22Rv1 (cell line): ENCODE measurements around the gene TMEM150C.

ENCODE experiments used
- H3K27ac ChIP-seq: fragments of 450-650 bp; 2 replicates; pipeline ENCODE4 v1.5.1; 2017
- ZFX ChIP-seq: fragments of 450-650 bp; IDR thresholded peaks from 2 replicates; pipeline ENCODE4 v1.6.1; 2017; ENCODE audit warnings: antibody characterized with exemption, borderline replicate concordance
- TF ChIP-seq, protein P1 (sequence below): fragments of 450-650 bp; IDR thresholded peaks from 2 replicates; pipeline ENCODE4 v1.5.1; 2017; ENCODE audit warnings: mild to moderate bottlenecking

TMEM150C gene

DNA sequence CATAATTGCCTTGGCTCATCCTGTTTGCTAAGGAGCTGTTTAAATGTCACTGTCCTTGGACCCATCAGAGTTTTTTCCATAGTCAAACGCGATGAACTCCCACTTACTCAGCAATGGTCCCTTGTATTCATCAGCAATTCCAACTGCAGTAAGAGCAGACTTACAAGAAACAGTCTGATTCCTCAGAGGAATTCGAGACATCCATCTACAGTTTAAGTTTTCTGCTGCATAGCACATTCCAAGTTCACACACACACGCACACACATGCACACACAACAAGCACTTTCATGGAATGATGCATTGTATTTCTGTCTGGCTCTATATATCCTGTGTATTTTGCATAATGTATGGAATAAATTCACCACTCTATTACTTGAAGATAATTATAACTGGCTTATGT, 32.7 kb upstream of the TMEM150C start:
- H3K27ac ChIP-seq: no peak overlapping the region
- no peak for TF ChIP-seq ZFX

DNA sequence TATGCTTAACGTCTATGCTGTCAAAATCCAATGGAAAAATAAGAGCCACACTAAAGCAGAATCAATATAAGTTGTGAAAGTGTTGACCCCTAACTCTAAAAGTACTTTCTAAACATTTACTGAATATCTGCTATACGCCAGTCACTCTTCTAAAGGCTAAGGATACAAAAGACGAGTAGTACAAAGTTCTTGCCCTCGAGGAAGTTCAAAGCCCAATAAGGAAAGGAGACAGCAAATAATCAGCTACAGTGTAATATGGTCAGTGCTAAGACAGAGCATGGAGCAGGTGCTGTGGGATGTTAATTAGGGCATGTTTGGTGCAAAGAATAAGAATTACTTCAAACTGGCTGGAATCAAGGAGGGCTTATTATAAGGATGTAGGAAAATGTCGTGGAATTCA, 31.6 kb upstream of the TMEM150C start:
- no peak for TF ChIP-seq ZFX
- TF ChIP-seq, protein P1, sequence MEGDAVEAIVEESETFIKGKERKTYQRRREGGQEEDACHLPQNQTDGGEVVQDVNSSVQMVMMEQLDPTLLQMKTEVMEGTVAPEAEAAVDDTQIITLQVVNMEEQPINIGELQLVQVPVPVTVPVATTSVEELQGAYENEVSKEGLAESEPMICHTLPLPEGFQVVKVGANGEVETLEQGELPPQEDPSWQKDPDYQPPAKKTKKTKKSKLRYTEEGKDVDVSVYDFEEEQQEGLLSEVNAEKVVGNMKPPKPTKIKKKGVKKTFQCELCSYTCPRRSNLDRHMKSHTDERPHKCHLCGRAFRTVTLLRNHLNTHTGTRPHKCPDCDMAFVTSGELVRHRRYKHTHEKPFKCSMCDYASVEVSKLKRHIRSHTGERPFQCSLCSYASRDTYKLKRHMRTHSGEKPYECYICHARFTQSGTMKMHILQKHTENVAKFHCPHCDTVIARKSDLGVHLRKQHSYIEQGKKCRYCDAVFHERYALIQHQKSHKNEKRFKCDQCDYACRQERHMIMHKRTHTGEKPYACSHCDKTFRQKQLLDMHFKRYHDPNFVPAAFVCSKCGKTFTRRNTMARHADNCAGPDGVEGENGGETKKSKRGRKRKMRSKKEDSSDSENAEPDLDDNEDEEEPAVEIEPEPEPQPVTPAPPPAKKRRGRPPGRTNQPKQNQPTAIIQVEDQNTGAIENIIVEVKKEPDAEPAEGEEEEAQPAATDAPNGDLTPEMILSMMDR: no peak

DNA sequence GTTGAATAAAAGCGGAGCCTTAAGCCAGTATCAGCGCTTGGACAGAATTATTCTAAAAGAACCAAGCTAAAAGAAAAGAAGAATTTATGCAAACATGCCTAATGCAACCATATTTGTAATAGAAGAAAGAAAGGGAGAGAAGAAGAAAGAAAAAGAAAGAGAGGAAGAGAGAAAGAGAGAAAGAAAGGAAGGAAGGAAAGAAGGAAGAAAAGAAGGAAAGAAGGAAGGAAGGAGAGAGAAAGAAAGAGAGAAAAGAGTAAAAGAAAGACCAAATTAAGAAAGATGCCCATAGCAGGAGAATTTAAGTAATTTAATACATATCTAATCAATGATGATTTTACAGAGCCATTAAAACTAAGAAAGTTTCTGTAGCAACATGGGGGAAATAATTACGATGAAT, 30.9 kb upstream of the TMEM150C start:
- TF ChIP-seq, protein P1: no peak
- no peak for TF ChIP-seq ZFX
- no peak overlapping the region for H3K27ac ChIP-seq

More for the DNA sequence above, 31.6 kb upstream of the TMEM150C start:
- H3K27ac ChIP-seq: no peak overlapping the region

DNA sequence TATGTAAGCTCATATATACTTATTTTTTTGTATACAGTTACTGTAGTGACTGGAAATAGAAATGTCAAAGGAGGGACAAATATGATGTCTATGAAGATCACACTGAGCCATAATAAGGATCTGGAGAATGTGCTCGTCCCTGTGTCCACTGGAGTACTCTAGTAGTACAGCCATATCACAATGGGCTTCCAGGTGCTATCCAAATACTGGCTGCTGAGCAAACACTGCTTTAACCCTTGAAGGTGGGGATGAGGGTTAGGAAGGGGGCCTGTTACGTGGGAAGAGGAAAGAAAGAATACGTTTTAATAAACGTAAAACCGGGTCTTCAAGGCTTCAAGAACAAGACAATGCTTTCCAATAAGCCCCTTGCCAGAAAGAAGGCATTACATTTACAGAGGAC, 29.8 kb upstream of the TMEM150C start:
- no peak overlapping the region for H3K27ac ChIP-seq
- TF ChIP-seq, protein P1: no peak
- TF ChIP-seq ZFX: no peak

DNA sequence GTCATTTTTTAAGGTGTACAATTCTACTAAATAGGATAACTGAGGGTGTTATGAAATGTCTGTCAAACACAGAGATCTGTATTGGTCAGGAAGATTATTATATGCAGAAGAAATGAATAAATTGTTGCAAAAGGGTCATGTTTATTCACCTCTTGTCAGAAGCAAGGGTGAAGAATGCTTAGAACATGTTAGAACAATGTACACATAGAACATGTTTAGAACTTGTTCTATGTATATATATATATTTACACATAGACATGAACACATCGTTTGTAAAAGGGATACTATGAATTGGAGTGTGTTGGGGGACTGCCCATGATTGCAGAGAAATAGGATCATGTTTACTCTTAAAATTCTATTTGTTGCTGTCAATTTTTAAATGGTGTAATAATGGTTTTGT, 28.0 kb upstream of the TMEM150C start:
- TF ChIP-seq ZFX: no peak
- TF ChIP-seq, protein P1: no peak
- no peak overlapping the region for H3K27ac ChIP-seq

DNA sequence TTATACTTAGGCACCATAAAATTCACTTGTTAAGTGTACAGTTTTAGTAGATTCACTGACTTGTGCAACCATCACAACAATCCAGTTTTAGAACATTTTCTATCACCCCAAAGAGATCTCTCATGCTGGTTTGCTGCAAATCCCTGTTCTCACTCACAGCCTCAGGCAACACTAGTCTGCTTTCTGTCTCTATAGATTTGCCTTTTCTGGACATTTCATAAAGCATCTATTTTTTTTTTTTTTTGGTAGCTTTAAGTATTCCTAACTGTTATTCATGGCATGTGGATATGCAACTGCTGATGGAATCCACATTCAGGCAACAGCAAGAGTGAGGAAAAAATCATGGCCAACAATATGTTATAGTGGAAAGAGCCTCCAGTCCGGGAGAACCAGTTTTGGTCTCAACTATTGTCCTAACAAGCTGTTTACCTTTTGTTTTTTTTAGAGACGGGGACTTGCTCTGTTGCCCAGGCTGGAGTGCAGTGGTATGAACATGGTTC, 27.0 kb upstream of the TMEM150C start:
- no peak overlapping the region for H3K27ac ChIP-seq
- TF ChIP-seq ZFX: no peak
- TF ChIP-seq, protein P1: no peak

DNA sequence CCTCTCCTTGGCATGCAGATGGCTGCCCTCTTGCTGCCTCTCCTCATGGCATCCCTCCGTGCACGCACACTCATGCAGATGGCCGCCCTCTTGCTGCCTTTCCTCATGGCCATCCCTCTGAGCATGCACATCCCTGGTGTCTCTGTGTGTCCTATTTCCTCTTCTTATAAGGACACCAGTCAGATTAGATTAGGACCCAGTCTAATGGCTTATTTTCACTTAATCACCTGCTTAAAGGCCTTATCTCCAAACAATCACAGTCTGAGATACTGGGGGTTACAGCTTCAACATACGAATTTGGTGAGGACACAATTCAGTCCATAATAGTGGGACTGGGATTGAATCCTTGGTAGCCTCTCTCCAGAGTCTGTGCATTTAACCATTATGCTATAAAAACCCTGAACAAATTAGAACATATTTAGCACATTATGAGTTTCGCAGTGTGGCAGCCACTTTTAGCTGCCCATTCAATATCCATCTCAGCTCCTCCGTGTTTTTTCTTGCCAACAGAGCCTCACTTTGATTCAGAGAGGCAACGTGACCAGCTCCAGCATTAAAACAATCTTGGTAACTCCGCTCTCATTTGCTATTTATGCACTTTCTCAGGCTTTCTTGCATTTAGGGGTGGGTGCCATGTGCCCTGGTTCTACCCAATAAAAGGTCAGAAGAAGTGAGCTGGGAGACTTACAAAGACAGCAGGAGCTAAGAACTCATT, 26.2 kb upstream of the TMEM150C start:
- TF ChIP-seq ZFX: no peak
- H3K27ac ChIP-seq: no peak overlapping the region

DNA sequence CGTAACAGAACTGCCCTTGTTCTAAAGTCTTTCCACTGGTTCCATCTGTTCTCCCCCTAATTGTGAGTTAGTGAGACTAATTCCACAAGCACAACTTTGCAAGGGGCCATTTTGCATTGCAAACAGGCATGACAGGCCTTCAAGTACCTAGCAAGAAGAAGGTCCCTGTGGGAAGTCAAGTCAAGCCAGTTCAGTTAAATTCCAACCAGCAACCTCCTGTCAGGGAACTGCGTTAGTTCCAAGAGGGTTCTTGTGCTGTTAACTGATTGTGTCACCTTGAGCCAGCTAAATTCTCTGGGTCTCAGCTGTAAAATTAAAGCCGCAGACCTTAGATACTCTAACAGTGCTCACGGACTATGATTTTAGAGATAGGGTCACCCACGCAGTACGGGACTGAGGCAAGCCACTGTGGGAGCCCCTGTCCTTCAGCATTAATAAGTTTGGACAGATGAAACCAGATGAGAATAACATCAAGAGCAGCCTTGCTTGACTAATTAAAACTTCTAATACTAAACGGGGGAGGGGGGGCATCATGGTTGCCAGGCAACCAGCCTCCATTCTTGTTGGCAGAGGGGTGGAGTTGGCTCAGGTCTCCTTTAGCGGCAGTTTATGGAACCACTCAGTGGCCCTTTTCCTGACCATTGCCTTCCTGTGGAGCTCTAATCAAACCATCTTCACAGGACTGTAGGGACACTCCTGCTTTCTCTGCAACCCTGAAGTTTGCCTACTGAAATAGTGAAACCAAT, 24.1 kb upstream of the TMEM150C start:
- TF ChIP-seq, protein P1: no peak
- TF ChIP-seq ZFX: no peak
- no peak overlapping the region for H3K27ac ChIP-seq
